ENCODE data around the gene RTP3. TPM values are rescaled to one million over a fixed set of nuclear protein-coding genes. Genes with fewer than 3 reads are reported as not detected.

RTP3 gene
- total RNA-seq, 1 experiment from 2014 or later, result not detected

DNA sequence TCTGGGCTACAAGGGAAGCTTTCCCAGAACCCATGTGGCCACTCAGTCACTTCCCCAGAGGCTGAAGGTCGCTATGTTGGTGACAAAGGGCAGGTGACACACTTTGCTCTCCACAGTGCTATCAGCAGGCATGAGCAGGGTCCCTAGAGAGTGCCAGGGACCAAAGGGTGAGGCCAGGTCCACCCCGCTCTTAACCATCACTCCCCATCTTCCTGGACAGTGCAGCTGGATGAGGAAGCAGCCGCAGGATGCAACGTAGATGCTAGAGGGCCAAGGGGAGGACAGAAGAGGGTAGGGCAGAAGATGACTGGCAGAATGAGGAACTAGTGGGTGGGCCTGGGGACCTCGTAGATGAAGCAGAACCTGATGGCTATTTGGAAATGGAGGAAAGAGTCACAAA is 19.4 kb upstream of the RTP3 start:
- no peak for ATAC-seq
- Histone ChIP-seq H3K79me2 (ENCODE audit: insufficient read depth, low read length) (no peaks in the 10 kb centered on the region), H3K36me3 (ENCODE audit: control insufficient read depth in 1 of 2, insufficient read depth in 2 of 2, low read length in 2 of 2) (no peaks in the 10 kb centered on the region), H3K27ac (ENCODE audit: low read depth, low read length) (no peak overlapping the region), H3K27me3 (ENCODE audit: insufficient read depth, low read length) (peaks cover 11% of the 10 kb centered on the region; the same call in 1 of the 2 replicates), H3K9me3 (ENCODE audit: control insufficient read depth in 1 of 2, insufficient read depth in 1 of 2, low read depth in 1 of 2, low read length in 2 of 2) (no peaks in the 10 kb centered on the region), H4K20me1 (ENCODE audit: insufficient read depth) (no peaks in the 10 kb centered on the region), H3K9me2 (ENCODE audit: insufficient read depth) (no peaks in the 10 kb centered on the region), H2AFZ (ENCODE audit: low read depth, low read length, poor library complexity, severe bottlenecking) (no peak overlapping the region), H3K9ac (ENCODE audit: low read length) (no peak overlapping the region), H3K4me2 (ENCODE audit: low read length) (no peak overlapping the region), H3K4me1 (ENCODE audit: control insufficient read depth in 1 of 2, insufficient read depth in 2 of 2, low read length in 2 of 2) (no peaks in the 10 kb centered on the region), H3K4me3 (replicated peaks in 1 of 2; ENCODE audit: low read depth in 1 of 2, low read length in 2 of 2) (no peak overlapping the region)
- POLR2A ChIA-PET, result no interaction called here
- CTCF ChIA-PET, result no interaction called here
- no peak for DNase-seq (ENCODE audit: low read depth, low spot score)
- intact Hi-C loops (cut with micrococcal nuclease), result no loop called here
- BruUV-seq (replicated peaks), result no TSS peak
- RAD21 ChIA-PET (ENCODE audit: low non-redundant PET in 1 of 2, low total read pairs in 2 of 2, uncharacterized antibody in 2 of 2, unreplicated experiment in 2 of 2), result no interaction called here
- TF ChIP-seq, protein P1, sequence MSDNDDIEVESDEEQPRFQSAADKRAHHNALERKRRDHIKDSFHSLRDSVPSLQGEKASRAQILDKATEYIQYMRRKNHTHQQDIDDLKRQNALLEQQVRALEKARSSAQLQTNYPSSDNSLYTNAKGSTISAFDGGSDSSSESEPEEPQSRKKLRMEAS (IDR thresholded peaks at IDR 0.05), result no peak
- TF ChIP-seq EZH2phosphoT487 (IDR thresholded peaks at IDR 0.05; ENCODE audit: borderline replicate concordance) (no peak), CEBPB (IDR thresholded peaks at IDR 0.05; ENCODE audit: low read depth) (no peak), POLR2AphosphoS5 (IDR thresholded peaks at IDR 0.05; ENCODE audit: low read depth, low read length) (no peak), TCF7L2 (IDR thresholded peaks at IDR 0.05; ENCODE audit: borderline replicate concordance, extremely low read depth, insufficient read depth, insufficient read length) (no peak), ZFX (IDR thresholded peaks at IDR 0.05) (no peak), RAD21 (IDR thresholded peaks at IDR 0.05; ENCODE audit: low read depth) (no peak), YY1 (IDR thresholded peaks at IDR 0.05; ENCODE audit: extremely low read depth, insufficient replicate concordance, low read depth, low read length) (no peak), ELF1 (IDR thresholded peaks at IDR 0.05; ENCODE audit: borderline replicate concordance, low read depth) (no peak), POLR2A (IDR thresholded peaks at IDR 0.05; ENCODE audit: borderline replicate concordance, extremely low read depth, insufficient read depth, insufficient read length) (no peak), JUND (IDR thresholded peaks at IDR 0.05) (no peak), ZNF274 (IDR thresholded peaks at IDR 0.05; ENCODE audit: low read depth, low read length) (no peak), SIN3A (IDR thresholded peaks at IDR 0.05; ENCODE audit: low read depth) (no peak)
- TF ChIP-seq, protein P2, sequence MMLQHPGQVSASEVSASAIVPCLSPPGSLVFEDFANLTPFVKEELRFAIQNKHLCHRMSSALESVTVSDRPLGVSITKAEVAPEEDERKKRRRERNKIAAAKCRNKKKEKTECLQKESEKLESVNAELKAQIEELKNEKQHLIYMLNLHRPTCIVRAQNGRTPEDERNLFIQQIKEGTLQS (IDR thresholded peaks at IDR 0.05), result no peak
- TF ChIP-seq, protein P3, sequence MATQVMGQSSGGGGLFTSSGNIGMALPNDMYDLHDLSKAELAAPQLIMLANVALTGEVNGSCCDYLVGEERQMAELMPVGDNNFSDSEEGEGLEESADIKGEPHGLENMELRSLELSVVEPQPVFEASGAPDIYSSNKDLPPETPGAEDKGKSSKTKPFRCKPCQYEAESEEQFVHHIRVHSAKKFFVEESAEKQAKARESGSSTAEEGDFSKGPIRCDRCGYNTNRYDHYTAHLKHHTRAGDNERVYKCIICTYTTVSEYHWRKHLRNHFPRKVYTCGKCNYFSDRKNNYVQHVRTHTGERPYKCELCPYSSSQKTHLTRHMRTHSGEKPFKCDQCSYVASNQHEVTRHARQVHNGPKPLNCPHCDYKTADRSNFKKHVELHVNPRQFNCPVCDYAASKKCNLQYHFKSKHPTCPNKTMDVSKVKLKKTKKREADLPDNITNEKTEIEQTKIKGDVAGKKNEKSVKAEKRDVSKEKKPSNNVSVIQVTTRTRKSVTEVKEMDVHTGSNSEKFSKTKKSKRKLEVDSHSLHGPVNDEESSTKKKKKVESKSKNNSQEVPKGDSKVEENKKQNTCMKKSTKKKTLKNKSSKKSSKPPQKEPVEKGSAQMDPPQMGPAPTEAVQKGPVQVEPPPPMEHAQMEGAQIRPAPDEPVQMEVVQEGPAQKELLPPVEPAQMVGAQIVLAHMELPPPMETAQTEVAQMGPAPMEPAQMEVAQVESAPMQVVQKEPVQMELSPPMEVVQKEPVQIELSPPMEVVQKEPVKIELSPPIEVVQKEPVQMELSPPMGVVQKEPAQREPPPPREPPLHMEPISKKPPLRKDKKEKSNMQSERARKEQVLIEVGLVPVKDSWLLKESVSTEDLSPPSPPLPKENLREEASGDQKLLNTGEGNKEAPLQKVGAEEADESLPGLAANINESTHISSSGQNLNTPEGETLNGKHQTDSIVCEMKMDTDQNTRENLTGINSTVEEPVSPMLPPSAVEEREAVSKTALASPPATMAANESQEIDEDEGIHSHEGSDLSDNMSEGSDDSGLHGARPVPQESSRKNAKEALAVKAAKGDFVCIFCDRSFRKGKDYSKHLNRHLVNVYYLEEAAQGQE (IDR thresholded peaks at IDR 0.05; ENCODE audit: low read depth), result no peak
- TF ChIP-seq, protein P4, sequence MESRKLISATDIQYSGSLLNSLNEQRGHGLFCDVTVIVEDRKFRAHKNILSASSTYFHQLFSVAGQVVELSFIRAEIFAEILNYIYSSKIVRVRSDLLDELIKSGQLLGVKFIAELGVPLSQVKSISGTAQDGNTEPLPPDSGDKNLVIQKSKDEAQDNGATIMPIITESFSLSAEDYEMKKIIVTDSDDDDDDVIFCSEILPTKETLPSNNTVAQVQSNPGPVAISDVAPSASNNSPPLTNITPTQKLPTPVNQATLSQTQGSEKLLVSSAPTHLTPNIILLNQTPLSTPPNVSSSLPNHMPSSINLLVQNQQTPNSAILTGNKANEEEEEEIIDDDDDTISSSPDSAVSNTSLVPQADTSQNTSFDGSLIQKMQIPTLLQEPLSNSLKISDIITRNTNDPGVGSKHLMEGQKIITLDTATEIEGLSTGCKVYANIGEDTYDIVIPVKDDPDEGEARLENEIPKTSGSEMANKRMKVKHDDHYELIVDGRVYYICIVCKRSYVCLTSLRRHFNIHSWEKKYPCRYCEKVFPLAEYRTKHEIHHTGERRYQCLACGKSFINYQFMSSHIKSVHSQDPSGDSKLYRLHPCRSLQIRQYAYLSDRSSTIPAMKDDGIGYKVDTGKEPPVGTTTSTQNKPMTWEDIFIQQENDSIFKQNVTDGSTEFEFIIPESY (IDR thresholded peaks at IDR 0.05; ENCODE audit: extremely low read depth, insufficient replicate concordance, low read length), result no peak
